ENCODE data around the gene GRIFIN. TPM values are rescaled to one million over a fixed set of nuclear protein-coding genes. Genes with fewer than 3 reads are reported as not detected.

The GRIFIN gene
- total and polyA plus RNA-seq, 7 donors, result not detected

GRCh38 chr7:2452643-2453270 lies 23.4 kb downstream of the GRIFIN start:
- intact Hi-C loops (cut with DNase I), result no loop called here
- Histone ChIP-seq H3K36me3 (ENCODE audit: insufficient read depth in 1 of 2, low read depth in 1 of 2) (no peaks in the 10 kb centered on the region), H3K27ac (no peak overlapping the region), H3K27me3 (ENCODE audit: insufficient read depth in 3 of 3, low read length in 2 of 3) (no peaks in the 10 kb centered on the region), H3K4me1 (peaks cover 12% of the 10 kb centered on the region), H3K9me3 (no peaks in the 10 kb centered on the region), H3K4me3 (no peak overlapping the region)
- 83 to 88% (median 88%) methylated on average over 7 to 8 of the region's 8 CpGs for WGBS, 3 donors
- no peak for DNase-seq
- no peak for TF ChIP-seq CTCF (IDR thresholded peaks at IDR 0.05)
- no peak for ATAC-seq

GRCh38 chr7:2452074-2452507 lies 24.1 kb downstream of the GRIFIN start:
- Histone ChIP-seq H3K36me3 (ENCODE audit: insufficient read depth in 1 of 2, low read depth in 1 of 2) (no peaks in the 10 kb centered on the region), H3K27ac (no peak overlapping the region), H3K27me3 (ENCODE audit: insufficient read depth in 3 of 3, low read length in 2 of 3) (no peaks in the 10 kb centered on the region), H3K4me1 (peaks cover 12% of the 10 kb centered on the region), H3K9me3 (no peaks in the 10 kb centered on the region), H3K4me3 (peak overlapping the region; percentile 72)
- 29 to 37% (median 36%) methylated on average over 13 to 16 of the region's 16 CpGs for WGBS, 3 donors
- DNase-seq, result no peak
- peak; percentile 48 to 72 (median 62) for ATAC-seq
- intact Hi-C loops (cut with DNase I), result no loop called here
- TF ChIP-seq CTCF (IDR thresholded peaks at IDR 0.05), result no peak

- H3K9me3 ChIP-seq, result no peaks in the 10 kb centered on the region
- ATAC-seq (peak; percentile 95 to 98 (median 96)), DNase-seq (peak; percentile 84 to 92)
- peaks cover 12% of the 10 kb centered on the region for H3K4me1 ChIP-seq
- no peaks in the 10 kb centered on the region for H3K36me3 ChIP-seq (ENCODE audit: insufficient read depth in 1 of 2, low read depth in 1 of 2)
- H3K27me3 ChIP-seq (ENCODE audit: insufficient read depth in 3 of 3, low read length in 2 of 3), result no peaks in the 10 kb centered on the region
- H3K27ac ChIP-seq, result no peak overlapping the region
- peak; percentile 87 for TF ChIP-seq CTCF (IDR thresholded peaks at IDR 0.05)
- WGBS, 3 donors, result 9 to 14% (median 10%) methylated on average over 30 to 34 of the region's 34 CpGs
- intact Hi-C loops (cut with DNase I), result loop anchor here (2.0 kb wide), 1 partner anchor 229 kb away; no protein-coding TSS in a partner anchor
- peak overlapping the region; percentile 72 for H3K4me3 ChIP-seq
These were observed 24.8 kb downstream of the GRIFIN start for GRCh38 chr7:2451171-2452073.

- no peak for DNase-seq
- WGBS, 3 donors, result 43 to 56% (median 47%) methylated on average over 31 to 32 of the region's 32 CpGs
- ATAC-seq, result no peak
- Histone ChIP-seq H3K27me3 (ENCODE audit: insufficient read depth in 3 of 3, low read length in 2 of 3) (no peaks in the 10 kb centered on the region), H3K27ac (no peak overlapping the region), H3K9me3 (no peaks in the 10 kb centered on the region), H3K4me1 (peaks cover 12% of the 10 kb centered on the region), H3K4me3 (no peak overlapping the region), H3K36me3 (ENCODE audit: insufficient read depth in 1 of 2, low read depth in 1 of 2) (no peaks in the 10 kb centered on the region)
- no peak for TF ChIP-seq CTCF (IDR thresholded peaks at IDR 0.05)
- intact Hi-C loops (cut with DNase I), result loop anchor here (2.0 kb wide), 1 partner anchor 230 kb away; no protein-coding TSS in a partner anchor
These were observed 25.7 kb downstream of the GRIFIN start for GRCh38 chr7:2450198-2451107.

All from psoas muscle (tissue), 8 donors.